Muscle of leg (tissue), 11 donors: ENCODE measurements around the gene C15orf40. TPM values are rescaled to one million over a fixed set of nuclear protein-coding genes. Genes with fewer than 3 reads are reported as not detected.

ENCODE experiments used
- DNase-seq: peaks from one replicate; pipeline ENCODE4 v3.0.0; 2013
- H3K27ac ChIP-seq: one replicate; pipeline ENCODE4 v1.5.1; 2013; ENCODE audit warnings: mild to moderate bottlenecking, low read length, control low read depth
- H3K27me3 ChIP-seq: one replicate; pipeline ENCODE4 v1.6.1; 2013; ENCODE audit warnings: low read length; ENCODE audit not compliant: control insufficient read depth, insufficient read depth
- H3K36me3 ChIP-seq: one replicate; pipeline ENCODE4 v1.6.1; 2013; ENCODE audit warnings: low read length; ENCODE audit not compliant: control insufficient read depth, insufficient read depth
- H3K4me1 ChIP-seq: one replicate; pipeline ENCODE4 v1.6.1; 2013; ENCODE audit warnings: low read length; ENCODE audit not compliant: control insufficient read depth, insufficient read depth
- H3K4me3 ChIP-seq: one replicate; pipeline ENCODE4 v1.5.1; 2013; ENCODE audit warnings: low read length, control low read depth
- H3K9me3 ChIP-seq: replicated peaks from 2 replicates; pipeline ENCODE4 v1.6.1; 2013; ENCODE audit warnings: low read depth, low read length; ENCODE audit not compliant: control insufficient read depth
- WGBS: methylation state at CpG from one replicate; pipeline ENCODE4 v1.1.5; 2013; ENCODE audit warnings: missing lambda C conversion rate; ENCODE audit not compliant: insufficient coverage; 5-methylcytosine and 5-hydroxymethylcytosine counted together
- polyA plus RNA-seq, 8 donors: library from polyadenylated mRNA; unstranded; fragments of 120-200 nt; gene quantifications; one replicate each; pipeline versions ENCODE4 v1.2.1 to v1.2.3, GENCODE V29; 2013; ENCODE audit warnings: inconsistent platforms in 1 of 8, low replicate concordance in 1 of 8; ENCODE audit not compliant: insufficient read length in 8 of 8, insufficient read depth in 1 of 8
- total RNA-seq: library from RNA; stranded (reverse); fragments of 120-200 nt; gene quantifications from one replicate; pipeline ENCODE4 v1.2.4, GENCODE V29; 2013

C15orf40 gene
- total and polyA plus RNA-seq, 9 donors: 12.2 to 21.6 (median 14.3) TPM

DNA sequence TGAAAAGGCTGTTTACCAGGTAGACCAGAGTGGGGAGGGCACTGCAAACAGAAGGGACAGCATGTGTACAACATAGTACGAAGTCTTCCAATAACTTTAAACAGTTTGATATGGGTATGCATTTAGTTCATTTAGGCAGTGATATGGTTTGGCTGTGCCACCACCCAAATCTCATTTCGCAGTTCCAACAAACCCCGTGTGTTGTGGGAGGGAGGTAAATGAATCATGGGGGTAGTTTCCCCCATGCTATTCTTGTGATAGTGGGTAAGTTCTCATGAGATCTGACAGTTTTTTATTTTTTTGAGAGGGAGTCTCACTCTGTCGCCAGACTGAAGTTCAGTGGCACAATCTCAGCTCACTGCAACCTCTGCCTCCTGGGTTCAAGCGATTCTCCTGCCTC, 33.0 kb downstream of the C15orf40 start:
- H3K36me3 ChIP-seq: no peaks in the 10 kb centered on the region
- H3K4me1 ChIP-seq: no peaks in the 10 kb centered on the region
- no CpG with 5 or more reads among the region's 5 CpGs for WGBS
- H3K27me3 ChIP-seq: no peaks in the 10 kb centered on the region
- H3K27ac ChIP-seq: no peak overlapping the region
- no peaks in the 10 kb centered on the region for H3K9me3 ChIP-seq
- no peak overlapping the region for H3K4me3 ChIP-seq
- DNase-seq: no peak

DNA sequence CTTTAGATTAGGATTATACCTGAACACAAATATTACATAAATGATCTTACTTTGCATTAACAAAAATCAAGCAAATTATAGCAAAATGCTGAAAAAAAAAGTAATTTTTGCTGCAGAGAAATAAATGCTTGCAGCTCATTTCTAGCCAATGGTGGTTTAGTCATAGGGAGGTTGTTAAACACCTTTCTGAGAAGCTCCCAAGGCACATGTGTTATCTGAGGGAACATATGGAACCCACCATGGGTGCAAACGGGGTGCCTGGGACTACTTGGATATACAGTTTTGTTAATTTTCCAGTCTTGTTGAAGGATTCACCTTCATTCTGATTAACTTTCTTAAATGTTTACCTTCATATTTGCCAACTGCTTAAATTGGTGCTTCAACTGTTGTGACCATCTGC, 34.4 kb downstream of the C15orf40 start:
- no CpG with 5 or more reads among the region's 1 CpG for WGBS
- Histone ChIP-seq H3K27ac (no peak overlapping the region), H3K36me3 (no peaks in the 10 kb centered on the region), H3K27me3 (no peaks in the 10 kb centered on the region), H3K4me3 (no peak overlapping the region), H3K4me1 (no peaks in the 10 kb centered on the region), H3K9me3 (no peaks in the 10 kb centered on the region)
- no peak for DNase-seq

DNA sequence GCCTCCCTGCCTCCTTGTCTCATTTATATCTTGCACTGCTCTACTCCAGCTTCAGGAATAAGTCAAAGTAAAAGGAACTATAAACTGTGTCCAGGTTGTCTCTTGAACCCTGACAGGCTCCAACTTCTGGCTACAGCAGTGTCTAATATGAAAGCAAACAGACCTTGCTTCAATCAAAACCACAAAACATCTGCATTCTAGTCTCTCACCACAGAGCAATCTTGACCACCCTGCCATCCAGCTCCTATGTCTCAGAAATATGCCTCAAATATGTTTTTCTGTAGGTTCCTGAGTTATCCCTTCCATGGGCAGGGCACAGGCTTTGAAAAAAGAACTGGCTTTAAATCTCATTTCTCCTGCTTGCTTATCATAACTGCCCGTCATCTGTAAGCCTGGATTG, 38.4 kb downstream of the C15orf40 start:
- H3K4me1 ChIP-seq: no peaks in the 10 kb centered on the region

DNA sequence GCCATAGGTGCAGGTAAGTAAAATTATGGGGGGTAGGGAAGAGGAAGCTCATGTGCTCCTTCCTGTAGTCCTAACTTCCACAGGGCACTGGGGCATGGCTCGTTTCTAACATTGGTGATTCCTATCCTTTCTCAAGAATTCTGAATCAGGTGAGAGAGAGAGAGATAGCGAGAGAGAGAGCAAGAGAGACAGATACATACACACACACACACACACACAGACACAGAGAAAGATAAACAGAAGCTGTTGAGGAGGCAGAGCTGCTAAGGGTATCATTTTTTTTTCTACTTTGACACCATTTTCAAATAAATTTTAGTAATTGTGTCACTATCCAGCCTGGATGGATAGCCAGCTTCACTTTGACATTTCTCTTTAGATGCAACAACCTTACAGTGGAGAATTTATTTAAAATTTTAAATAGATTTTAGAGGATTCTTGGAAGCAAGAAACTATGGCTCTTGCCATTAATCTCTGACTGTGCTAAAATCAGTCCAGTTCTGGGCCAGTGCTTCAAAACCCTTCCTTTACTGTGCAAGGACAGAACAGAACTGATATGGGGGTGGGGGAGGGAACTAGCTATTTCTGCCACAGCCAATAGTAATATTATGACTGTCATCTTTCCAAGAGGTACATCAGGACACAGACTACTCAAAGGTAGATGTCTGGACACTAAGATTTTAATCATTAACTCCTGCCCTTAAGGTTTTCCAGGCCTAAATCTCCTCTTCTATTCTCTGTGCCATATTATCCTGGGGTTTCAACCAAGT, 40.0 kb downstream of the C15orf40 start:
- H3K9me3 ChIP-seq: no peaks in the 10 kb centered on the region
- no peak overlapping the region for H3K4me3 ChIP-seq
- no peaks in the 10 kb centered on the region for H3K4me1 ChIP-seq
- DNase-seq: no peak
- no peaks in the 10 kb centered on the region for H3K27me3 ChIP-seq
- no CpG with 5 or more reads among the region's 2 CpGs for WGBS
- no peaks in the 10 kb centered on the region for H3K36me3 ChIP-seq
- H3K27ac ChIP-seq: no peak overlapping the region

More for the DNA sequence above, 38.4 kb downstream of the C15orf40 start:
- no peaks in the 10 kb centered on the region for H3K9me3 ChIP-seq
- H3K27me3 ChIP-seq: no peaks in the 10 kb centered on the region
- no peak overlapping the region for H3K4me3 ChIP-seq
- no peak for DNase-seq
- no CpG with 5 or more reads among the region's 1 CpG for WGBS
- no peak overlapping the region for H3K27ac ChIP-seq
- no peaks in the 10 kb centered on the region for H3K36me3 ChIP-seq

DNA sequence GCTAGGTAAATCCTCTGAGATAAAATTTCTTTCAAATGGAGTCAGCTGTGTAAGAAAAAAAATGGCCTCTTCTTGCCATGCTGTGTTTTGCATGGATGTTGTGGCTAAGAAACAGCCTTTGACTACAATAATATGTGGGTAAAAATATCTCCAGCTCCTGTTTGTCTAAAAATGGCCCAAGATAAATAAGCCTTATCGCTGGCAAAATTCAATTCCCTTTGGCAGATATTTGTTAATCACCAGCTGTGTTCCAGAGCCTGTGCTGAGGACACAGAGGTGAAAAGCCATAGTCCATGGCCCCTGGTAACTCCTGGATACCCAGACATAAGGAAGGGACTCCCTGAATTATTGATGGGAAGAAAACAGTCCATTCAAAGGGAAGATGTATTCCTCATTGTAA, 40.7 kb downstream of the C15orf40 start:
- H3K27me3 ChIP-seq: no peaks in the 10 kb centered on the region
- H3K4me1 ChIP-seq: no peaks in the 10 kb centered on the region
- H3K36me3 ChIP-seq: no peaks in the 10 kb centered on the region
- no peak overlapping the region for H3K4me3 ChIP-seq
- no peak overlapping the region for H3K27ac ChIP-seq
- no peaks in the 10 kb centered on the region for H3K9me3 ChIP-seq
- no CpG with 5 or more reads among the region's 1 CpG for WGBS
- DNase-seq: no peak

DNA sequence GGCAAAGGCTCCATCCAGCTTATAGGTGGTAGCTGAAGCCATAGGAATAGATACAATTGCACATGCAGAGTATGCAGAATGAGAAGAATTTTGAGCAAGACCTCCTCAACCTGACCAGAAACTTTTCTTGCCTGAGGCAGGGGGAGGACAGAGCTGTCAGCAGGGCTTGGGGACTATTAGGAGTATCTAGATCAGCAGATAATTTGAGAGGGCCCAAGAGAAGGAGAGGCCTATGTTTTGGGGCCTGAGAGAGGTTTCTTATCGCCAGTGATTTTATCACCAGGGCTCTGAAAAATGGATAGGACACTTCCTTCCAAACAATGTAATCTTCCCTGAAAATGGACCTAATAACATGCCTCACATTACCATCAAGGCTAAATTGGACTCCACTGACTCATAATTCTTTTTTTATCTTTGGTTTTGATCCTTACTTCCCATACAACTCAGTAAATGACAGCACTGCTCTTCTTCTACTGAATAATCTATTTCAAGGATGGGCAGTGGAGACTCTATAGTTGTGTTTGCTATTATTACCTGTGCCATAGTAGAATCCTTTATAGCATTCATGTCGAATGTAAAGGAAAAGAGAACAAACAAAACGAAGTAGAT, 41.3 kb downstream of the C15orf40 start:
- WGBS: 58% methylated on average over 2 of the region's 3 CpGs
- Histone ChIP-seq H3K27ac (no peak overlapping the region), H3K27me3 (no peaks in the 10 kb centered on the region)

DNA sequence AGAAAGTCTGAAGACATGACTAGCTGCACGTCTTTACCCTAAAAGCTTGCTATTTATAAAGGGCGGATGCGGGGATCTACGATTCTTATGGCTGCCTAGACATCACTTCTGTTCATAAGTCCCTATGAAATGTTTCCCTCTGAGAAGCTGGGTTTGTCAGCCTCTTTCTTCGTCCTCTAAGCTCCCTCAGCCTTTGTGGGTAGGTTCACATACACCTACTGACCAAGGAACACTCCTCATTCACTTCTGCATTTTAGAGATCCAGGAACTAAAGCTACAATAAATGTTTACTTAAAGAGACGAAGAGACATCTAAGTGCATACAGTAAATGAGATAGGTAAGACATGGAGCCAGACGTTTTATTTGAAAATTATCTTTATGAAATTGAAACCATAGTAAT, 42.1 kb downstream of the C15orf40 start:
- Histone ChIP-seq H3K36me3 (no peaks in the 10 kb centered on the region), H3K27me3 (no peaks in the 10 kb centered on the region), H3K4me3 (no peak overlapping the region), H3K27ac (no peak overlapping the region), H3K9me3 (no peaks in the 10 kb centered on the region), H3K4me1 (no peaks in the 10 kb centered on the region)
- WGBS: no CpG with 5 or more reads among the region's 7 CpGs
- no peak for DNase-seq

More for the DNA sequence above, 41.3 kb downstream of the C15orf40 start:
- no peaks in the 10 kb centered on the region for H3K9me3 ChIP-seq
- no peaks in the 10 kb centered on the region for H3K36me3 ChIP-seq
- no peak for DNase-seq
- no peaks in the 10 kb centered on the region for H3K4me1 ChIP-seq
- no peak overlapping the region for H3K4me3 ChIP-seq

DNA sequence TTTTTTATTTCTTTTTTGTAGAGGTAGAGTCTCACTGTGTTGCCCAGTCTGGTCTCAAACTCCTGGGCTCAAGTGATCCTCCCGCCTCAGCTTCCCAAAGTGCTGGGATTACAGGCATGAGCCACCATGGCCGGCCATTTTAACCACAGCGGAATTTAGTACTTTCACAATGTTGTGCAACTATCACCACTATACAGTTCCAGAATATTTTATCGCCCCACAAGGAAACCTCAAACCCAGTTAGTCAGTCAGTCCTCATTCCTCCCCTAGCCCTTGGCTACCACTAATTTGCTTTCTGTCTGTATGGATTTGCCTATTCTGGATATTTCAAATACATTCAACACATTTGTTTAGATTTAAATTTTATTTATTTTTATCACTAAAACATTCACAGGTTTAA, 43.4 kb downstream of the C15orf40 start:
- Histone ChIP-seq H3K4me3 (no peak overlapping the region), H3K4me1 (peaks cover 3% of the 10 kb centered on the region), H3K9me3 (no peaks in the 10 kb centered on the region), H3K36me3 (no peaks in the 10 kb centered on the region), H3K27me3 (no peaks in the 10 kb centered on the region), H3K27ac (no peak overlapping the region)
- no peak for DNase-seq
- 86% methylated on average over 3 of the region's 4 CpGs for WGBS

DNA sequence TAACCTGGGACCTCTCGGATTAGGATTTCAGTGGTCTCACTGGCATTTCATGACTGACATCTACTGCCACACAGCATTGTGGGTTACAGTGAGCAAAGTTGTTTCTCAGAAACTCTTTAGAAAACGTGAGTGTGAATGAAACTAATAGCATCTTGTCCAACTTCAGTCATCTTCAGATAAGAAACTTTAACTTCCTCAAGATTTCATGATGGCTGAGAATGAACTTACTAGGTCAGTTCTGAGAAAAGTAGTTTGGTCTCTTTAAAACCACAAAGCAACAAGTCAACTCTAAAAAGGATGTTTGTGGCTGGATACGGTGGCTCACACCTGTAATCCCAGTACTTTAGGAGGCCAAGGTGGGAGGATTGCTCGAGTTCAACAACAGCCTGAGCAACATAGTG, 44.8 kb downstream of the C15orf40 start:
- no peak for DNase-seq
- H3K36me3 ChIP-seq: no peaks in the 10 kb centered on the region
- peaks cover 3% of the 10 kb centered on the region for H3K4me1 ChIP-seq
- no peak overlapping the region for H3K4me3 ChIP-seq
- no peaks in the 10 kb centered on the region for H3K9me3 ChIP-seq
- no peaks in the 10 kb centered on the region for H3K27me3 ChIP-seq
- no peak overlapping the region for H3K27ac ChIP-seq
- WGBS: 100% methylated on average over 1 of the region's 4 CpGs

DNA sequence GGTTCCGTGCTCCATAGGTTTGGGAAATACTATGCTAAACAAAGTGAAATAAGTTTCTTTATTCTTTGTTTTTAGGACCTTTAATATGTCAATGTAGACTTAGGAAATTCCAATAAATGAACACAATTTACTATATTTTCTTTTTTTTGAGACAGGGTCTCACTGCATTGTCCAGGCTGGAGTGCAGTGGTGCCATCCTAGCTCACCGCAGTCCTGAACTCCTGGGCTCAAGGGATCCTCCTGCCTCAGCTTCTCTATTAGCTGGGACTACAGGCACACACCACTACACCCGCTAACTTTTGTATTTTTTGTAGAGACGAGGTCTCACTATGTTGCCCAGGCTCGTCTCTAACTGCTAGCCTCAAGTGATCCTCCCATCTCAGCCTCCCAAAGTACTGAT, 46.5 kb downstream of the C15orf40 start:
- DNase-seq: no peak
- Histone ChIP-seq H3K4me3 (no peak overlapping the region), H3K36me3 (no peaks in the 10 kb centered on the region), H3K9me3 (no peaks in the 10 kb centered on the region), H3K27ac (no peak overlapping the region), H3K27me3 (no peaks in the 10 kb centered on the region), H3K4me1 (peaks cover 3% of the 10 kb centered on the region)
- WGBS: 98% methylated on average over 4 of the region's 5 CpGs
